ENCODE measurements around the gene PI4K2A.
"Not testable (repeated sequence)": the region's sequence is repeated elsewhere in the genome, so short reads cannot be mapped to it uniquely, and the experiment has no call there.

The PI4K2A gene

GRCh38 chr10:97632949-97633884, 7.3 kb upstream of the PI4K2A start, which contains the start of gene MORN4:
Gene MORN4, minus strand, starts transcription at chr10:97633500. Its CDS starts 13,847 bp downstream, at chr10:97619653.
- DNase-seq, result peak; percentile 90

DNA sequence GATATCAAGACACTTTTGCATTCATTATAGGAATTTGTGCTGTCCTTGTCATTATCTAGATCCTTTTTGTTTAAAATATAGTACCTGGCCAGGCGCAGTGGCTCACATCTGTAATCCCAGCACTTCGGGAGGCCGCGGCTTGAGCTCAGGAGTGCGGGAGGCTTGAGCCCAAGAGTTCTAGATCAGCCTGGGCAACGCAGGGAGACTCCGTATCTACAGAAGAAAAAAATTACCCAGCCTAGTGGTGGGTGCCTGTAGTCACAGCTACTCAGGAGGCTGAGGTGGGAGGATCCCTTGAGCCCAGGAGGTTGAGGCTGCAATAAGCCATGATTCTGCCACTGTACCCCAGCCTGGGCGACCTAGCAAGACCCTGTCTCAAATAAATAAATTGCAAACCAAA, 6.5 kb upstream of the PI4K2A start:
- no peak for DNase-seq

- DNase-seq, result no peak
Observed at GRCh38 chr10:97635577-97635976, 4.9 kb upstream of the PI4K2A start.

- DNase-seq, result not testable (repeated sequence)
Observed at GRCh38 chr10:97639090-97639489, 1.4 kb upstream of the PI4K2A start.

GRCh38 chr10:97640868-97641811, 669 bp downstream of the PI4K2A start:
- no peak for DNase-seq

GRCh38 chr10:97642471-97643159, 2.1 kb downstream of the PI4K2A start:
- DNase-seq, result not testable (repeated sequence)

- no peak for DNase-seq
Observed at GRCh38 chr10:97643441-97643985, 3.0 kb downstream of the PI4K2A start.

GRCh38 chr10:97644936-97645335, 4.5 kb downstream of the PI4K2A start:
- DNase-seq, result no peak

GRCh38 chr10:97647556-97647955, 7.1 kb downstream of the PI4K2A start:
- no peak for DNase-seq

GRCh38 chr10:97648562-97649404, 8.3 kb downstream of the PI4K2A start:
- no peak for DNase-seq

GRCh38 chr10:97649405-97649750, 8.9 kb downstream of the PI4K2A start:
- not testable (repeated sequence) for DNase-seq

GRCh38 chr10:97650726-97651125, 10.3 kb downstream of the PI4K2A start:
- no peak for DNase-seq

DNA sequence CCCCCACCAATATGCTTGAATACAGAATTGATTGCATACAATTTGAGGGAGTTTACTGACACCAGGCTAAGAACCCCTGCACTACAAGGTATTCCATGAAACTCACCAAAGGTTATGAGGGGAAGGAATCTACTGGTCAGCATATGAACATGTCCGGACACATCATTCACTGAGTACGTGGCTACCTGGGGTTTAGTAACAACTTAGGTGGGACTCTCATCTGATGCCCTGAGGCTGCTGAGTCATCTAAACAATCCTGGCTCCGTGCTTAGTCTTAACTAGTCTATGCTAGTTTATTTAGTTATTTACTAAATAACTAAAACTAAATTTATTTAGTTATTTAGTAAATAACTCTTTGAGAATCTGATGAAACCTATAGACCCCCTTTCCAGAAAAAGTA, 11.3 kb downstream of the PI4K2A start:
- no peak for DNase-seq

GRCh38 chr10:97656777-97657176, 16.3 kb downstream of the PI4K2A start:
- no peak for DNase-seq

DNA sequence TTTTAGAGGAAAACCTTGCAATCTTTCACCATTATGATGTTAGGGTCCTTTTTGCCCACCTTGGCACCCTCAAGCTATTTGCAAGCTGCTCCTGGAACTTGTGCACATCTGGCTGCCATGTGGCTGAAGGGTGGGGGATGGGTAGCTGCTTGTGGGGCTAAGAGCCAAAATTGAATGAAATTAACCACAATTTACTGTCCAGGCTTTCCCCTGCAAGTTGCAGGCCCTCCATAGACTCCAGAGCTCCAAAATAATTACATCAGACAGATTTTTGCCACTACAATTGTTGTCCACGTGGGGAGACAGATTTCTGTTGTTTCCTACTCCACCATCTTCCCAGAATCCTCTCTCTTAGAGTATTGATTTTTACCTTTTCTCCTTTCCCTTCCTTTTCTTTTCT, 19.1 kb downstream of the PI4K2A start:
- DNase-seq, result no peak

- DNase-seq, result no peak
Observed at GRCh38 chr10:97664282-97664850, 23.9 kb downstream of the PI4K2A start.

GRCh38 chr10:97666992-97667391, 26.5 kb downstream of the PI4K2A start:
- no peak for DNase-seq

DNA sequence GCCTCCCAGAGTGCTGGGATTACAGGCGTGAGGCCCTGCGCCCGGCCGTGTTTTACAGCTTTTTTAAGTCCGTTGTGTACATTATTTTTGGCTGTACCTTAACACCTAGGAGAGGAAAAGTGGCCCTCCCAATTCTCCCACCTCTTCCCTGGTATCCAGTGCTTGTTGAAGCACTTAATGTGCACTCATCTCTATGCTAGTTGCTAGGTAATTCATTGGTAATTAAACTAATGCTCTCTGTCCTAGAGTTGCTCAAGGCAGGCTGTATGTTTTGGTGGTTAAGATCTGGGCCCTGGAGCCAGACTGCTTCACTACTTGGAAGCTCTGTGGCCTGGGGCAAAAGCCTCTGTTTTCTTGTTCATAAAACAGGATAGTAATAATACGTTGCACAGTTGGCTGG, 27.0 kb downstream of the PI4K2A start:
- DNase-seq, result no peak

DNA sequence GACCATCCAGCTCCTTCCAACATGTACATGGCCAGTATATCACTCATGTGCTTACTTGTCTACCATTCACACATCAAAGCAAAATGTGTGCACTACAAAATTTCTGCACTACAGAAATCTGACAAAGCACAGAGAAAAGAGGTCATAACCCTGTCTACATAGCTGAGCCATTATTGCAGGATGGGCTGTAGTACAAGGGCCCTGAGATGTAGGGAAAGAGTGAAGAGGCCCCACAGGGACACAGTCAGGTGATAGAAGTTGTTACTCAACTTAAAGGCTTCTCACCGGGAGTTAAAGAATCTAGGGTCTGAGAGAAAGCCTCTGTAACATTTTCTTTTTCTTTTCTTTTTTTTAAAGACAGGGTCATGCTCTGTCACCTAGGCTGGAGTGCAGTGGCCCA, 29.1 kb downstream of the PI4K2A start:
- DNase-seq, result no peak

DNA sequence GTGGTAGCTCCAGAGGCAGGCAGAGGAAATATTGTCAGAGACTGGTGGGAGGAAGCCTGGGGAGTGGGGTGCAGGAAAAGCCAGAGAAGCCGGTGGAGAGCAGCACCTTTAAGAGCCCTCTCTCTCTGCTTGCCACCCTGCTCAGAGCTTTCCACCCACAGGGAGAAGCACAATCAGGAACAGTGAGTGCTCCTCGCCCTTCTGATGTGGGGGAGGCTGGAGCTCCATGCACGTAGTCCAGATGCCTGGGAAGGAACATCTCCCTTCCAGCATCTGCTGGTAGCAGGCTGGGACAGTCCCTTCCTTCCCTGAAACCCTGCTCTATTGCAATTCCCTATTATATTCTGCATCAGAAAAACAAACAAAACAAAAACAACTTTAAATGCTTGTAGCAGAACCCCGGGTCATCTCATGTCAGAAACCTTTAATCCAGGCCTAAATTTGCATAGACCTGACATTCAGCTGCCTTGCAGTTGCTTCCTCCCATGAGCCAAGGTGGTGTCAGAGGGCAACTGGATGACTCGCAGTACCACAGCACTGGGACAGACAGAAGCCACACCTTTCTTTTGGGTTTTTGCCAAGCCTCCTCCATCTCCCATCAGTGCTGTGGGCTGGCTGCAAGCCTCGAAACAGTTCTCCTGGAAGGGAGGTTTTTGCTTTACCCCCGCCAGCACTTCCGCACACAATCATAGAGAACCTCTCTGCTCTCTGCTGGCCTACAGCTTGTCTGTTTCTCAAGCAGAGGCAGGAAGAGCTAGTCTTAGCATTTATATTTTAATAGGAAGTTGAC, 33.5 kb downstream of the PI4K2A start:
- DNase-seq, result no peak

All from NCI-H1092 (cell line).